ENCODE measurements around the gene MELK. TPM values are rescaled to one million over a fixed set of nuclear protein-coding genes. Genes with fewer than 3 reads are reported as not detected.

MELK gene
- total RNA-seq, 2 donors from 2014 or later, result 25.3 to 53.6 TPM

DNA sequence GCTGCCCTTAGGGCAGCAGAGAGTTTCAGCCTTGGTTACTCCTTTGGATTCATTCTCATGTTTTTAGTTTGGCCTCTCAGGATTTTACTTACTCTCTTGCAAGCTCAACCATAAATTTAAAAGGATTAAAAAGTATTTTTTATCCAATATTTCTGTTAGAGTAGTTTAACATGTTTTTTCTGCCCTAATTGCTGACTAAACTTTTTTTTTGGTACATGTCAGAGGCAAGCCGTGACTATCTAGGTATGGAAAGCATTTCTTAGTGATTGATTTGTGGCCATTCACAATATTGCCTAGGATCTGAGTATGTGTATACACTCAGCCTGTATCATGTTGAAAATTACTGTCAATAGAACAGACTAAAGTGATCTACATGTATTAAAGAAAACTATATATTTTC is 92.1 kb downstream of the MELK start:
- Mint-ChIP-seq H3K27me3 (no peaks in the 10 kb centered on the region), H3K4me1 (ENCODE audit: low read depth in 2 of 2) (peaks cover 12 to 15% of the 10 kb centered on the region in 2 donors), H3K4me3 (no peak overlapping the region), H3K9me3 (no peaks in the 10 kb centered on the region), H3K36me3 (peaks cover 11% of the 10 kb centered on the region), H3K27ac (no peak overlapping the region)
- no peak for DNase-seq (ENCODE audit: low spot score)
- ATAC-seq, result no peak

DNA sequence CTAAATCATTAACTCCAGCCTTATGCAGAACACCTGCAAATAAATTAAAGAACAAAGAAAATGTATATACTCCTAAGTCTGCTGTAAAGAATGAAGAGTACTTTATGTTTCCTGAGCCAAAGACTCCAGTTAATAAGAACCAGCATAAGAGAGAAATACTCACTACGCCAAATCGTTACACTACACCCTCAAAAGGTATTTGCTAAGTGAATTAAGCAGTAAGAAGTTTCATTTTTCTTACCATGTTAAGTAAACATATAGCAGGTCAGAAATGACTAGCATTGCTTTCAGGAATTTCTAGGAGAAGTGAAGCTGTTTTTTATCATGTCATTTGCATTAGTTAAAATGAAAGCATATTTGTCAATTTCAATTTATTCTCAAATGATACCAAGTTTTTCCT is 92.7 kb downstream of the MELK start:
- Mint-ChIP-seq H3K36me3 (peaks cover 11% of the 10 kb centered on the region), H3K4me1 (ENCODE audit: low read depth in 2 of 2) (peaks cover 12 to 15% of the 10 kb centered on the region in 2 donors), H3K27ac (no peak overlapping the region), H3K27me3 (no peaks in the 10 kb centered on the region), H3K9me3 (no peaks in the 10 kb centered on the region), H3K4me3 (no peak overlapping the region)
- DNase-seq (ENCODE audit: low spot score) (no peak), ATAC-seq (no peak)

DNA sequence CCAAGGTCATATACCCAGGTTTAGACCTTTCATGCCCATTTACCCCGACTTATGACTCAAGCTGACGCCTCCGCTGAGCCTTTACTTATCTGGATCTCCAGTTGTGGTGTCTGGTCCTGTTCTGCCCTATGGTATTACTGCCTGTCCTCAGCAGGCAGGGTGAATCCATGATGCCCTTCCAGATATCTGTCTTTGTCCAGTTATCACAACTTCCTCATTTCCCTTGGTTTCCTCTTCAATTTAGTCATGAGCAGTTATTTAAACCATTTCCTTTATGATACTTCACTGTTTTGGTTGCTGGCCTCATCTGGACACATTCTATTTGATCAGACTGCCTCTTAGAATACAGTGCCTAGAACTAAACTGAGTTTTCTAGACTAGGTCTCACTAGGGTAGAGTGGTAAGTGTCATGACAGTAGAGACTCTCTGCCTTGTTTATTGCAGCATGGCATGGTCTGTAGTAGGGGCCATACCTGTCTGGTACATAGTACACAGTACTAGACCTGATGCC is 93.3 kb downstream of the MELK start:
- Mint-ChIP-seq H3K4me3 (no peak overlapping the region), H3K27ac (peak overlapping the region; percentile 24 to 42), H3K9me3 (no peaks in the 10 kb centered on the region), H3K36me3 (peaks cover 11% of the 10 kb centered on the region), H3K27me3 (no peaks in the 10 kb centered on the region), H3K4me1 (ENCODE audit: low read depth in 2 of 2) (peaks cover 12 to 15% of the 10 kb centered on the region in 2 donors)
- peak; percentile 52 to 56 for ATAC-seq
- no peak for DNase-seq (ENCODE audit: low spot score)

DNA sequence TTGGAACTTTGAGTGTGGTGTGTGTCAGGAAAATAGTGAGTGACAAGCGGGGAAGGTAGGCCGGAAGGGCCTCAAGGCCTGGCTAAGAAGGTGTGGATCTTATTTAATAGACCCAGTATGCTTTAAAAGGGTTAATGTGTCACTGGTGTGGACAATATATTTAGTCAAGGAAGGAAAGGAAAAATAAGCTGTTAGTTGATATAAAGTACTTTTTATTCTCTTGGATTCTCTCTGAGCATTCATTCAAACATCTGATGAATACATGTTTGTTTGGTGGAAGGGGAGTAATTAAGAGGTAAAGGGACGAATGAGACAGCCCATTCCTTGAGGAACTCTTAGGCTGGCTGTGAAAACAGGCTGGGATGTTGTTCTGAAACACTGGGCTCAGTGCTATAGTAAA is 98.9 kb downstream of the MELK start:
- H3K9me3 Mint-ChIP-seq, result no peaks in the 10 kb centered on the region
- H3K36me3 Mint-ChIP-seq, result peaks cover 10% of the 10 kb centered on the region
- H3K4me1 Mint-ChIP-seq (ENCODE audit: low read depth in 2 of 2), result peaks cover 8 to 13% of the 10 kb centered on the region in 2 donors
- no peak for DNase-seq (ENCODE audit: low spot score)
- H3K27me3 Mint-ChIP-seq, result no peaks in the 10 kb centered on the region
- ATAC-seq, result no peak
- H3K27ac Mint-ChIP-seq, result no peak overlapping the region
- no peak overlapping the region for H3K4me3 Mint-ChIP-seq

DNA sequence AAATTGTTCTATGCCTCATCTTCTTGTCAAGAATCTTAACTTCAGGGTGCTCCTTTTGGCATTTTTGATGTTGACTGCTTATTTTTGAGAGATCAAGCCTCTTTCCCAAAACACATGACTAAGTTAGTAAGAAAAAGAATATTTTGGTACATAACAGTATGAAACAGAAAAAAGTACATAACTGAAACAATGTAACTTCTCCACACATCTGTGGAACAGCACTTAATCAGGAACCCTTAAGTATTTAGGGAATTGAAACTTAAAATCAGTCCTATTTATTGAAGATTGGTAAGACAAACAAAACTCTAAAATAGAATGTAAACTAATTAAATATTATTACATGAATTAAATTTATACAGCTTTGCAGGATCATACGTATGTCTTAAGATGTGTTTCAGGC is 103.4 kb downstream of the MELK start:
- DNase-seq (ENCODE audit: low spot score) (no peak), ATAC-seq (no peak)
- peak overlapping the region; percentile 65 to 84 for H3K27ac Mint-ChIP-seq
- no peaks in the 10 kb centered on the region for H3K27me3 Mint-ChIP-seq
- no peaks in the 10 kb centered on the region for H3K9me3 Mint-ChIP-seq
- H3K36me3 Mint-ChIP-seq, result peaks cover 13% of the 10 kb centered on the region
- H3K4me3 Mint-ChIP-seq, result peak overlapping the region; percentile 41
- H3K4me1 Mint-ChIP-seq (ENCODE audit: low read depth in 2 of 2), result peaks cover 16 to 23% of the 10 kb centered on the region in 2 donors

DNA sequence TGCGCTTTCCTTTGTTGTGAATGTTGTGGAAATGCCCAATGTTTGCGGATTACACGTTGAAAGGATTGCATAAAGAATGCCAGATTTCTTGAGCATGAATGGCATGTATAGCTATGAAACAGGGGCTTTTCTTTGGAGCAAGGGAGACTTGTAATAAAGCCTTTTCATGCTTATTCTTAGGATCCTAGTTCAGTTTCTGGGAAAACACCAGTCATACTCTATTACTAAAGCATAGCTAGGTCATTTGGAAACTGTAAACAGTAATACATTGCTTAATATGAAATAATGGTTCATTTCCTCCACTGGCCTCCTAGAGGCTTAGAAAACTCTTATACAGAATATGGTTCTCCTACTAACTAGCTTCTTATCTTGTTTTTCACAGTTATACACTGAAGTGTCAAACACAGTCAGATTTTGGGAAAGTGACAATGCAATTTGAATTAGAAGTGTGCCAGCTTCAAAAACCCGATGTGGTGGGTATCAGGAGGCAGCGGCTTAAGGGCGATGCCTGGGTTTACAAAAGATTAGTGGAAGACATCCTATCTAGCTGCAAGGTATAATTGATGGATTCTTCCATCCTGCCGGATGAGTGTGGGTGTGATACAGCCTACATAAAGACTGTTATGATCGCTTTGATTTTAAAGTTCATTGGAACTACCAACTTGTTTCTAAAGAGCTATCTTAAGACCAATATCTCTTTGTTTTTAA is 104.2 kb downstream of the MELK start:
- Mint-ChIP-seq H3K27me3 (no peaks in the 10 kb centered on the region), H3K4me3 (peak overlapping the region; percentile 41), H3K27ac (peak overlapping the region; percentile 65 to 84), H3K36me3 (peaks cover 13% of the 10 kb centered on the region), H3K4me1 (ENCODE audit: low read depth in 2 of 2) (peaks cover 16 to 23% of the 10 kb centered on the region in 2 donors), H3K9me3 (no peaks in the 10 kb centered on the region)
- ATAC-seq (peak; percentile 85 to 86), DNase-seq (ENCODE audit: low spot score) (no peak)

DNA sequence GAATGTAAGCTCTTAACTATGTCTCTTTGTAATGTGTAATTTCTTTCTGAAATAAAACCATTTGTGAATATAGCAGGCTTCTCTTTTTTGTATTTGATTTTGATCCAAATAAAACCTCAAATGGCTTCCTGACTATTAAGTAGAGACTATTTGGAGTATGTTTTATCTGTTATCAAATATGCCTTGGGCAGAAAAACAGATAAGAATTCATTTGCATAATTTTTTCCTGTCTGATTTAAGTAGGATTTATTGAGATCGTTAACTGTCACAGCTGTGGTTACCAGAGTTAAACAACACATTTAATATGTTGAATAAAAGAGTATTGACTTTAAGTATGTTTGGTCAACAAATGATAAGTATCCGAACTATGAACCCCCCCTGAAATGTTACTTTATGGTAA is 104.9 kb downstream of the MELK start:
- no peaks in the 10 kb centered on the region for H3K9me3 Mint-ChIP-seq
- H3K27ac Mint-ChIP-seq, result peak overlapping the region; percentile 43 to 84
- H3K27me3 Mint-ChIP-seq, result no peaks in the 10 kb centered on the region
- H3K36me3 Mint-ChIP-seq, result peaks cover 13% of the 10 kb centered on the region
- no peak overlapping the region for H3K4me3 Mint-ChIP-seq
- DNase-seq (ENCODE audit: low spot score) (no peak), ATAC-seq (no peak)
- peaks cover 16 to 23% of the 10 kb centered on the region in 2 donors for H3K4me1 Mint-ChIP-seq (ENCODE audit: low read depth in 2 of 2)

DNA sequence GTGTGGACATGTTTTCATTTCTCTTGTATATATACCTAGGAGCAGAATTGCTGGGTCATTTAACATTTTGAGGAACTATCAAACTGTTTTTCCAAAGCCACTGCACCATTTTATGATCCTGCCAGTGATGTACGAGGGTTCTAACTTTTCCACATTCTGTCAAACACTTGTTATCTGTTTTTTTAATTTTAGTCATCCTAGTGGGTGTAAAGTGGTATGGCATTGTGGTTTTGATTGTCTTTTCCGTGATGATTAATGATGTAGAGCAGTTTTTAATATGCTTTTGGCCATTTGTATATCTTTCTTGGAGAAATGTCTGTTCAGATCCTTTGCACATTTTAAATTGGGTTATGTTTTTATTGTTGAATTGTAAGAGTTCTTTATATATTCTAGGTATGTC is 107.0 kb downstream of the MELK start:
- no peak overlapping the region for H3K4me3 Mint-ChIP-seq
- H3K36me3 Mint-ChIP-seq, result peaks cover 11% of the 10 kb centered on the region
- H3K9me3 Mint-ChIP-seq, result no peaks in the 10 kb centered on the region
- no peak overlapping the region for H3K27ac Mint-ChIP-seq
- ATAC-seq (no peak), DNase-seq (ENCODE audit: low spot score) (no peak)
- no peaks in the 10 kb centered on the region for H3K27me3 Mint-ChIP-seq
- peaks cover 16 to 23% of the 10 kb centered on the region in 2 donors for H3K4me1 Mint-ChIP-seq (ENCODE audit: low read depth in 2 of 2)

DNA sequence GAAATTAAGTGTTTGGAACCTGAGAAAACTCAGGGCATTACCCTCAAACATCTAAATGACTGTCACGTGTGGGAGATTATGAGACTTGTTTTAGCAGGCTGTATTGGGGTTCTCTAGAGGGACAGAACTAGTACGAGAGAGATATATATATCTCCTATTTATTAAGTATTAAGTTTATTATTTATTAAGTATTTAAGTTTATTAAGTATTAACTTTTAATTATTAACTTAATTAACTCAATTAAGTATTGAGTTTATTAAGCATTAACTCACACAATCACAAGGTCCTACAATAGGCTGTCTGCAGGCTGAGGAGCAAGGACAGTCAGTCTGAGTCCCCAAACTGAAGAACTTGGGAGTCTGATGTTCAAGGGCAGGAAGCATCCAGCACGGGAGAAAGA is 113.8 kb downstream of the MELK start:
- ATAC-seq (no peak), DNase-seq (ENCODE audit: low spot score) (no peak)
- Mint-ChIP-seq H3K9me3 (no peaks in the 10 kb centered on the region), H3K27me3 (peaks cover 5 to 12% of the 10 kb centered on the region in 2 donors), H3K4me3 (no peak overlapping the region), H3K36me3 (no peaks in the 10 kb centered on the region), H3K27ac (no peak overlapping the region), H3K4me1 (ENCODE audit: low read depth in 2 of 2) (no peaks in the 10 kb centered on the region)

DNA sequence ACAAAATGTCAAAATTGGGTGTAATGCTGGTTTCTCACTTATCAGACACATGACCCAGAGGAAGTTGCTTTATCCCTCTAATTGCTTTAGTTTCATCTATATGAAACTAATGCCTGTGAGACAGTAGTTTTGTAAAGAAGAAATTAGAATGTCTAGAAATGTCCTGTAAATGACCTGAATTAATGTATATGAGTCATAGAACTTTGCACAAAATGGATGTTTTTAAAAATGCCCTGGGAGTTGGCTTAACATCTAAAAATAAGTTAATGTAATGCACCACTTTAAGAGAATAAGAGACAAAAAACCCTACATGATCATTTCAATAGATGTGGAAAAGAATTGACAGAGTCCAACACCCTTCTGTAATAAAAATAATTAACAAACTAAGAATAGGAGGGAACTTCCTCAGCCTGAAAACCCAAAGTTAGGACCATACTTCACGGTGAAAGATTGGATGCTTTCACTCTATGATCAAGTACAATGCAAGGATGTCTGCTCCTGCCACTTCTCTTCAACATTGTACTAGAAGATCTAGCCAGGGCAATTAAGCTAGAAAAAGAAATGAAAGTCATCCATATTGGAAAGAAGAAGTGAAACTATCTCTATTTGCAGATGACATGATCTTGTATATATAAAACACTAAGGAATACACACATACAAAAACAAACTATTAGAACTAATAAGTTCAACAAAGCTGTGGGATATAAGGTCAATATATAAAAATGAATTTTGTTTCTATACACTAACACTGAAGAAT is 117.9 kb downstream of the MELK start:
- H3K27ac Mint-ChIP-seq, result no peak overlapping the region
- DNase-seq (ENCODE audit: low spot score) (no peak), ATAC-seq (no peak)
- no peaks in the 10 kb centered on the region for H3K4me1 Mint-ChIP-seq (ENCODE audit: low read depth in 2 of 2)
- no peak overlapping the region for H3K4me3 Mint-ChIP-seq
- H3K27me3 Mint-ChIP-seq, result peaks cover 13 to 27% of the 10 kb centered on the region in 2 donors
- H3K36me3 Mint-ChIP-seq, result no peaks in the 10 kb centered on the region
- no peaks in the 10 kb centered on the region for H3K9me3 Mint-ChIP-seq

DNA sequence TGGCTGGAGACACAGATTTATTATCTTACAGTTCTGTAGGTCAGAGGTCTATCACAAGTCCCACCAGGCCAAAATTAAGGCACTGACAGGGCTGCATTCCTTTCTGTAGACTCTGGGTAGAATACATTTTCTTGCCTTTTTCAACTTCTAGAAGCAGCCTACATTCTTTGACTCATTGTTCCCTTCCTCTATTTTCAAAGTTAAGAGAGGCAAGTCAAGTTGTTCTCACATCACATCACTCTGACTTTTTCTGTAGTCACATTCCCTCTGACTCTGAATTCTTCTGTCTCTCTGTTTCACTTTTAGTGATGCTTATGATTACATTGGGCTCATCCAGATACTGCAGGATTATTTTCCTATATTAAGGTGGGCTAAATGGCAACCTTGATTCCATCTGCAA is 119.0 kb downstream of the MELK start:
- no peak for DNase-seq (ENCODE audit: low spot score)
- Mint-ChIP-seq H3K4me1 (ENCODE audit: low read depth in 2 of 2) (no peaks in the 10 kb centered on the region), H3K36me3 (no peaks in the 10 kb centered on the region), H3K9me3 (no peaks in the 10 kb centered on the region), H3K27ac (no peak overlapping the region), H3K4me3 (no peak overlapping the region), H3K27me3 (peaks cover 15 to 31% of the 10 kb centered on the region in 2 donors)
- no peak for ATAC-seq

DNA sequence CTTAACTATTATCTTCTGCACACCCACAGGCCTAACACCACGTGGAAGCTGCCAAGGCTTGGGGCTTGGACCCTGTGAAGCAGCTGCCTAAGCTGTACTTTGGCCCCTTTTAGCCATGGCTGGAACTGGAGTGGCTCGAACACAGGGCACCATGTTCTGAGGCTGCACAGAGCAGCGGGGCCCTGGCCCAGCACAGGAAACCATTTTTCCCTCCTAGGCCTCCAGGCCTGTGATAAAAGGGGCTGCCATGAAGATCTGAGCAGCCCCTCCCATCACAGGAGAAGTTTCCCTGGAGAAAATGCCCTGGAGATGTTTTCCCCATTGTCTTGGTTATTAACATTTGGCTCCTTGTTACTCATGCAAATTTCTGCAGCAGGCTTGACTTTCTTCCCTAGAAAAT is 126.3 kb downstream of the MELK start:
- Mint-ChIP-seq H3K27me3 (peaks cover 30 to 31% of the 10 kb centered on the region in 2 donors), H3K36me3 (peaks cover 12% of the 10 kb centered on the region), H3K9me3 (peaks cover 7% of the 10 kb centered on the region), H3K4me1 (ENCODE audit: low read depth in 2 of 2) (no peaks in the 10 kb centered on the region), H3K4me3 (no peak overlapping the region), H3K27ac (no peak overlapping the region)
- DNase-seq (ENCODE audit: low spot score) (no peak), ATAC-seq (no peak)

DNA sequence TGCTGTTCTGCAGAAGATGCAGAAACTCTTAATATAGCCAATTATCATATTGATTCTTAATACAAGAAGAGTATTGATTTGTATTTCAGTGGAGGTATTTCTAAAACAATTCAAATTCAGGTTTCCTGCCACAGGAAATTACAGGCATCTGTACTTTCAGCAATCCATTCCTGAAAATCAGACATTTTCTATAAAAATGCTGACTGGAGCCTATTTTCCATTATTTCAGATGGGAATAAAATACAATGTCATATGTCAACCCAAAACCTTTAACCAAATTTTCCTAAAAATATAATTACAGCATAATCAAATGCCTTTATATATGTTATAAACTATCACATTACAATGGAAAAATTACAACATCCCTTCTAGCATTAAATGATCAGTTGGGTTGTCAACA is 131.5 kb downstream of the MELK start:
- H3K27me3 Mint-ChIP-seq, result peaks cover 21% of the 10 kb centered on the region in 2 donors
- DNase-seq (ENCODE audit: low spot score) (no peak), ATAC-seq (no peak)
- H3K36me3 Mint-ChIP-seq, result peaks cover 12% of the 10 kb centered on the region
- no peak overlapping the region for H3K4me3 Mint-ChIP-seq
- no peak overlapping the region for H3K27ac Mint-ChIP-seq
- H3K4me1 Mint-ChIP-seq (ENCODE audit: low read depth in 2 of 2), result no peaks in the 10 kb centered on the region
- H3K9me3 Mint-ChIP-seq, result peaks cover 7% of the 10 kb centered on the region

Measured in natural killer cell treated with Interleukin-12 subunit alpha and Interleukin-12 subunit beta and Interleukin-15 and Interleukin-18, amount 100 ng/mL, for 72 hours (primary cell).